Measurements from ENCODE around the gene CD276.
"Not testable (repeated sequence)": the region's sequence is repeated elsewhere in the genome, so short reads cannot be mapped to it uniquely, and the experiment has no call there.

Gene CD276

DNA sequence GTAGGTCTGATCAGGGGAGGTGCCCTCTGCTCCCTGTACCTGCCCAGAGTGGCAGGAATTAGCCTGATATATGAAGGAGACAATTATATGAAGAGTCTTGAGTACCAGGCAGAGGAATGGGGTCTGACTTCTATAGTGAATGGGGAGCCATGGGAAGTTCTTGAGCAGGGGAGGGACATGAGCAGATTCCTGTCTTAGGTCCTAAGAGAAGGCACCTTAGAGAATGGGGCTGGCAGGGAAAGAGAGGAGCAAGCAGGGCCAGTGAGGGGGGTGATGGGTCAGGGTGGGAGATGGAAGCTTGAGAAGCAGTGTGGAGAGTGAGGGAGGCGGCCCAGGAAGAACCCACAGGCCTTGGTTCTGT is 12.4 kb downstream of the CD276 start:
- no peaks in the 10 kb centered on the region for H3K9me3 ChIP-seq (ENCODE audit: control insufficient read depth, low read length)
- peak overlapping the region; percentile 17 for H3K4me2 ChIP-seq (ENCODE audit: low read length)
- no peaks in the 10 kb centered on the region for H3K4me1 ChIP-seq
- no peak overlapping the region for H3K9ac ChIP-seq
- H2AFZ ChIP-seq = no peak overlapping the region
- no peaks in the 10 kb centered on the region for H3K27me3 ChIP-seq (ENCODE audit: control insufficient read depth, insufficient read depth, low read length)
- TF ChIP-seq, protein P1, sequence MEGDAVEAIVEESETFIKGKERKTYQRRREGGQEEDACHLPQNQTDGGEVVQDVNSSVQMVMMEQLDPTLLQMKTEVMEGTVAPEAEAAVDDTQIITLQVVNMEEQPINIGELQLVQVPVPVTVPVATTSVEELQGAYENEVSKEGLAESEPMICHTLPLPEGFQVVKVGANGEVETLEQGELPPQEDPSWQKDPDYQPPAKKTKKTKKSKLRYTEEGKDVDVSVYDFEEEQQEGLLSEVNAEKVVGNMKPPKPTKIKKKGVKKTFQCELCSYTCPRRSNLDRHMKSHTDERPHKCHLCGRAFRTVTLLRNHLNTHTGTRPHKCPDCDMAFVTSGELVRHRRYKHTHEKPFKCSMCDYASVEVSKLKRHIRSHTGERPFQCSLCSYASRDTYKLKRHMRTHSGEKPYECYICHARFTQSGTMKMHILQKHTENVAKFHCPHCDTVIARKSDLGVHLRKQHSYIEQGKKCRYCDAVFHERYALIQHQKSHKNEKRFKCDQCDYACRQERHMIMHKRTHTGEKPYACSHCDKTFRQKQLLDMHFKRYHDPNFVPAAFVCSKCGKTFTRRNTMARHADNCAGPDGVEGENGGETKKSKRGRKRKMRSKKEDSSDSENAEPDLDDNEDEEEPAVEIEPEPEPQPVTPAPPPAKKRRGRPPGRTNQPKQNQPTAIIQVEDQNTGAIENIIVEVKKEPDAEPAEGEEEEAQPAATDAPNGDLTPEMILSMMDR (IDR thresholded peaks at IDR 0.05) = no peak
- no peaks in the 10 kb centered on the region for H3K36me3 ChIP-seq (ENCODE audit: control insufficient read depth, insufficient read depth, low read length)
- H3K79me2 ChIP-seq = peaks cover 4% of the 10 kb centered on the region
- H3K4me3 ChIP-seq (ENCODE audit: low read depth, low read length) = no peak overlapping the region
- peak overlapping the region; percentile 15 for H3K27ac ChIP-seq

DNA sequence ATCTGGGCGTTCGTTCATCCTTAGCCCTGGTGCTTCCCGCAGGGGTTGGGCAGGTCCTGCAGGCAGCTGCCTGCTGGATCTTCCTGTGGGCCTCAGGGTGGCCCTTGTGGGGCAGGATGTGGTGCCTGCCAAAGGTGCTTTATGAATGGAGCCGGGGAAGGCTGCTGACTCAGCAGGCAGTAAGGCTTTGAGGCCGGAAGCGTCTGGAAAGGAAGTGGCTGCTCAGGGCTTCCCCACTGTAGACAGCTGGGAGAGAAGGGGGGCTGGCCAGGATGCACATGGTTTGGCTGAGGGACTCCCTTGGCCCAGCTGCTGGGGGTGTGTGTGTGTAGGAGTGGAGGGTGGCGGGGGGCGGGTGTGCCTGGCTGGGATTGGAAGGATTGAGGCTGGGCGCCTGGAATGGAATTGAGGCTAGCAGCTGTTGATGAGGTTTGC is 12.9 kb downstream of the CD276 start:
- H3K4me3 ChIP-seq (ENCODE audit: low read depth, low read length) = no peak overlapping the region
- no peaks in the 10 kb centered on the region for H3K4me1 ChIP-seq
- peak overlapping the region; percentile 15 for H3K27ac ChIP-seq
- H3K27me3 ChIP-seq (ENCODE audit: control insufficient read depth, insufficient read depth, low read length) = no peaks in the 10 kb centered on the region
- H2AFZ ChIP-seq = no peak overlapping the region
- no peaks in the 10 kb centered on the region for H3K9me3 ChIP-seq (ENCODE audit: control insufficient read depth, low read length)
- no peaks in the 10 kb centered on the region for H3K36me3 ChIP-seq (ENCODE audit: control insufficient read depth, insufficient read depth, low read length)
- H3K9ac ChIP-seq = no peak overlapping the region
- TF ChIP-seq, protein P1 (IDR thresholded peaks at IDR 0.05) = no peak
- H3K4me2 ChIP-seq (ENCODE audit: low read length) = peak overlapping the region; percentile 17
- peaks cover 4% of the 10 kb centered on the region for H3K79me2 ChIP-seq

DNA sequence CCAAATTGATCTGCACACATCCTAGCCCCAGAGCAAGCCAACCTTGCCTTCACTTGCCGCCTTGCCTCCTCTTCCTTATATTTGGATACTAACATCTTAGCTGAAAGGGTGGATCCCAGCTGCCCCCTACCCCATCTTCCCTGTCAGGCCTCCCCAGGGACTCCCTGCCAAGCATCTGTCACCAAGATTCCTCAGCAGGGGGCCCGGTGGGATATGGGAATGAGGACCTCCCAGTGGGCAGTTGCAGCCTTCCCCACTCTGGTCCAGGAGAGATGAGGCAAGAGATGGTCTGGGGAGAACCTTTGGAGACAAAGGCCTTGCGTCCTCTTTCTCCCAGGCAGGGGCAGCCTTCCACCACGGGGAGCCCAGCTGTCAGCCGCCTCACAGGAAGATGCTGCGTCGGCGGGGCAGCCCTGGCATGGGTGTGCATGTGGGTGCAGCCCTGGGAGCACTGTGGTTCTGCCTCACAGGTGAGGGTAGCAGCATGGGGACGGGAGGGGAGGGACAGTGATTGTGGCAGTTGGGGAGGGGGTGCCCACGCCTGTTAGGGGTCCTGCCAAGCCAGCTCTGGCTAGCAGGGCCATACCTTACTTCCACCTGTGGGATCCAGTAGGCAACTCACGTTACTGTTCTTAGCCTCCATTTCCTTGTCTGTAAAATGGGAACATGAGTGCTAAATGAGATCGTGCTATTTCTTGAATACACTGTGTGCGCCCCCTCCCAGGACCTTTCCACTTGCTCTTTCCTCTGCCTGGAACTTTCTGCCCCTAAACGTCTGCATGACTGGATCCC is 15.3 kb downstream of the CD276 start:
- TF ChIP-seq, protein P1 (IDR thresholded peaks at IDR 0.05) = no peak
- no peak overlapping the region for H2AFZ ChIP-seq
- no peak overlapping the region for H3K4me3 ChIP-seq (ENCODE audit: low read depth, low read length)
- H3K9me3 ChIP-seq (ENCODE audit: control insufficient read depth, low read length) = no peaks in the 10 kb centered on the region
- H3K27me3 ChIP-seq (ENCODE audit: control insufficient read depth, insufficient read depth, low read length) = no peaks in the 10 kb centered on the region
- H3K36me3 ChIP-seq (ENCODE audit: control insufficient read depth, insufficient read depth, low read length) = no peaks in the 10 kb centered on the region
- H3K4me2 ChIP-seq (ENCODE audit: low read length) = no peak overlapping the region
- H3K27ac ChIP-seq = no peak overlapping the region
- no peak overlapping the region for H3K9ac ChIP-seq
- H3K4me1 ChIP-seq = no peaks in the 10 kb centered on the region
- peaks cover 2% of the 10 kb centered on the region for H3K79me2 ChIP-seq

DNA sequence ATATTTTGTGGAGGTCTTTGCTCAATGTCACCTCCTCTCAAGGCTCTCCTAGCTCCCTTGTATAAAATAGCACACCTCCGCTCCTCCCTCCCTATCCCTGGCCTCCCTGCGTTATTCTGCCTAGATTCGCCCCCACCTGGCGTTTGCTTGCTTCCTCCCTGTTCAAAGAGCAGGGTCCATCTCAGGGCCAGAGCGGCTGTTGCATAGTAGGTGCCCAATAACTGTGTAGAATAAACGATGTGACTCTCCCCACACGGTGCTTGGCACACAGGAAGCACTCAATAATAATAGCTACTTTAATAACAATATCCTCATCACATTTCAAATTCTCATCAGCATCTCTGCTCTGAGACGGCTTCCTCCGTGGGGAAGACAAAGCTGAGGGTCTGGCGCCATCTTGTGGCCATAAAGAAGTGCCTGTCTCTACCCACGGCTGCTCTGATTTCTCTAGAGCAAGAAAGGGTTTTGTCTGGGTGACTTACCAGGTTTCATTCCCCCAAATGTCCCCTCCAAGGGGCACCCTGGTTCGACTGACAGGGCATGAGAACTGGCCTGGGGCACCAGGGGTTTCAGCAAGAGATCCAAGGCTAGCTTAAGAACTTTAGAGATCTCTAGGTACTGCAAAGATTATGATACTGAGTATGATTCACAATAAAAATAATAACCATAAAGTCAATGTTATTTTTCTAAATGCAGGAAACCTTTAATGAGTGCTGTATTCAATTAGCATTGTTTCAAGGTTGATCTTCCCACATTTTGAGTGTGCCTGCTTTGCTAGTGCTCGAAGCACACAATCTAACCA is 16.1 kb downstream of the CD276 start:
- H3K4me1 ChIP-seq = no peaks in the 10 kb centered on the region
- H3K9ac ChIP-seq = no peak overlapping the region
- H3K4me3 ChIP-seq (ENCODE audit: low read depth, low read length) = no peak overlapping the region
- peaks cover 2% of the 10 kb centered on the region for H3K79me2 ChIP-seq
- no peaks in the 10 kb centered on the region for H3K9me3 ChIP-seq (ENCODE audit: control insufficient read depth, low read length)
- no peaks in the 10 kb centered on the region for H3K27me3 ChIP-seq (ENCODE audit: control insufficient read depth, insufficient read depth, low read length)
- H2AFZ ChIP-seq = no peak overlapping the region
- TF ChIP-seq, protein P1 (IDR thresholded peaks at IDR 0.05) = peak; percentile 85
- H3K36me3 ChIP-seq (ENCODE audit: control insufficient read depth, insufficient read depth, low read length) = no peaks in the 10 kb centered on the region
- no peak overlapping the region for H3K27ac ChIP-seq
- no peak overlapping the region for H3K4me2 ChIP-seq (ENCODE audit: low read length)

DNA sequence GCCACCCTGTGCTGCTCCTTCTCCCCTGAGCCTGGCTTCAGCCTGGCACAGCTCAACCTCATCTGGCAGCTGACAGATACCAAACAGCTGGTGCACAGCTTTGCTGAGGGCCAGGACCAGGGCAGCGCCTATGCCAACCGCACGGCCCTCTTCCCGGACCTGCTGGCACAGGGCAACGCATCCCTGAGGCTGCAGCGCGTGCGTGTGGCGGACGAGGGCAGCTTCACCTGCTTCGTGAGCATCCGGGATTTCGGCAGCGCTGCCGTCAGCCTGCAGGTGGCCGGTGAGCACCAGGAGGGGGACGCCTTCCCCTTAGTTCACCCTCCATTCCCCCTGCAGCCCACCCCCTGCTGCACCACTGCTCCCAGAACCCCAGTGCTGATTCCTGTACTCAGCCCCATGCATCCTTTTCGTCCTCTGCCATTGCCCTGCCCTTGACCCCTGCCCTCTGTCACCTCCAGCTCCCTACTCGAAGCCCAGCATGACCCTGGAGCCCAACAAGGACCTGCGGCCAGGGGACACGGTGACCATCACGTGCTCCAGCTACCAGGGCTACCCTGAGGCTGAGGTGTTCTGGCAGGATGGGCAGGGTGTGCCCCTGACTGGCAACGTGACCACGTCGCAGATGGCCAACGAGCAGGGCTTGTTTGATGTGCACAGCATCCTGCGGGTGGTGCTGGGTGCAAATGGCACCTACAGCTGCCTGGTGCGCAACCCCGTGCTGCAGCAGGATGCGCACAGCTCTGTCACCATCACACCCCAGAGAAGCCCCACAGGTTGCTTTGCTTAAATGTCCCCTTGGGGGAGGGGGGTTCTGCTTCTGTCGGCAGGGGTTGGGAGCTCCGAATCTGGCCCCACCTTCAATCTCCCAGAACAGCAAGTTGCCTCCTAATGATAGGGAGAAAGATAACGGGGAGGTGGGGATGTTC is 18.4 kb downstream of the CD276 start:
- H3K27ac ChIP-seq; H3K79me2 ChIP-seq; H3K4me2 ChIP-seq (ENCODE audit: low read length); H3K36me3 ChIP-seq (ENCODE audit: control insufficient read depth, insufficient read depth, low read length); H3K9me3 ChIP-seq (ENCODE audit: control insufficient read depth, low read length); H3K9ac ChIP-seq; H3K4me3 ChIP-seq (ENCODE audit: low read depth, low read length); H3K27me3 ChIP-seq (ENCODE audit: control insufficient read depth, insufficient read depth, low read length); H2AFZ ChIP-seq; H3K4me1 ChIP-seq: not testable (repeated sequence)

DNA sequence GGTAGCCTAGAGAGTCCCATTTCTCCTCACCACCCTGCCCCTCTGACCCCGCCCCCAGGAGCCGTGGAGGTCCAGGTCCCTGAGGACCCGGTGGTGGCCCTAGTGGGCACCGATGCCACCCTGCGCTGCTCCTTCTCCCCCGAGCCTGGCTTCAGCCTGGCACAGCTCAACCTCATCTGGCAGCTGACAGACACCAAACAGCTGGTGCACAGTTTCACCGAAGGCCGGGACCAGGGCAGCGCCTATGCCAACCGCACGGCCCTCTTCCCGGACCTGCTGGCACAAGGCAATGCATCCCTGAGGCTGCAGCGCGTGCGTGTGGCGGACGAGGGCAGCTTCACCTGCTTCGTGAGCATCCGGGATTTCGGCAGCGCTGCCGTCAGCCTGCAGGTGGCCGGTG is 19.4 kb downstream of the CD276 start:
- H3K36me3 ChIP-seq (ENCODE audit: control insufficient read depth, insufficient read depth, low read length); H3K27ac ChIP-seq; H2AFZ ChIP-seq; H3K9ac ChIP-seq; H3K27me3 ChIP-seq (ENCODE audit: control insufficient read depth, insufficient read depth, low read length); H3K4me3 ChIP-seq (ENCODE audit: low read depth, low read length); H3K4me2 ChIP-seq (ENCODE audit: low read length); H3K9me3 ChIP-seq (ENCODE audit: control insufficient read depth, low read length); H3K4me1 ChIP-seq; H3K79me2 ChIP-seq: not testable (repeated sequence)

Measured in parathyroid adenoma (tissue), 2 donors.